ENCODE data around the gene SHROOM1.

Gene SHROOM1

DNA sequence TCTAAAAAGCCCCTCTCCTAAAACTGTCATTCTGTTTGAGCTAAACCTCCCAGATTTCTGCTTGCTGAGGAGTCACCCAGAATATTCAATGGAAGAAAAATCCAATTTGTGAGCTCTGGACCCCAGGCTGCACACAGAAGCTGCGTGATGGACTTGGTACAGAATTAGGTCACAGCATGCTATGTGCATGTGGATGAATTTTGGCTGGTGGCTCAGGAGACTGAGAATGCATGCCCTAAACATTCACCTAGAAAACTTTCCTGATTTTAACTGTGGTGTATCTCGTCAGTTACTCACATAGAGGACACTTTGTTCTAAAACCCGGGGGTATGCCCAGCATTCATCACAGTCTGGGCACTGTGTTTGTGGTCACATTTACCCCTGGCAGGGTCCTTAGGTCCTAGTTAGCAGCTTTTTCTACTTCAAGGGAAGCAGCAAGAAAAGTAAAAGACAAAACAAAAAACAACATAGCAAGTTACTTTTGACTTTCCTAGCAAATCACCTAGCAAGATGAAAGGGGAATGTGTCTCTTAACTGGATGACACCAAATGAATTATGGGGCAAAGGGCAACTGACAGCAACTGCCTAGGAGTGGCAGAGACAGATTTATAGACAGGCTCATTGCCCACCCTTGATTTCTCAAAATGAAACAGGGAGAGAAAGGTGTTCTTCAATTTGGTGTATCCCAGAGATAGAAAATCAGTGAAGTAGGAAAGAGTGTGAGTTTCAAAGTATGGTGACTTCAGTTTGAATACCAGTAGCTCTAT, 8.3 kb upstream of the SHROOM1 start:
- no peak overlapping the region for H3K4me3 ChIP-seq (ENCODE audit: low read length)
- TF ChIP-seq ZNF274 (IDR thresholded peaks at IDR 0.05; ENCODE audit: low read depth, low read length) = no peak

DNA sequence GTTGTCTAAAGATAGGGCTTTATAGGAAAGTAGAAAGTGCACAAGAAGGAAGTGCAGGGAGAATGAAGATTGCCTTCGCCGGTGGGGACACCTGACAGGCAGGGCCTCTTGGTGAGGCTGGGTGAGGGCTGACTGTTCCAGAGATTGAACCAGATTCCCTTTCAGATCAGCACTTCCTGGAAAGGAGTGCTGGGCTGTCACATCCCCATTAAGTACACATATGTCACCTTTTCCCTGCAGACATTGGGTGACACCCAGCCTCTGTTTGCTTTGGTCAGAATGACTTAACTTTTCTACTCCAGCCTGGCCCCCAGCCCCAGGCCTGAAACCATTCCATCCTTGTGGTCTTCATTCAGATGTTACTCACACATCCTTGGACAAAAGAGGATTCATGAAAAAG, 7.4 kb upstream of the SHROOM1 start:
- TF ChIP-seq ZNF274 (IDR thresholded peaks at IDR 0.05; ENCODE audit: low read depth, low read length) = no peak
- no peak overlapping the region for H3K4me3 ChIP-seq (ENCODE audit: low read length)

DNA sequence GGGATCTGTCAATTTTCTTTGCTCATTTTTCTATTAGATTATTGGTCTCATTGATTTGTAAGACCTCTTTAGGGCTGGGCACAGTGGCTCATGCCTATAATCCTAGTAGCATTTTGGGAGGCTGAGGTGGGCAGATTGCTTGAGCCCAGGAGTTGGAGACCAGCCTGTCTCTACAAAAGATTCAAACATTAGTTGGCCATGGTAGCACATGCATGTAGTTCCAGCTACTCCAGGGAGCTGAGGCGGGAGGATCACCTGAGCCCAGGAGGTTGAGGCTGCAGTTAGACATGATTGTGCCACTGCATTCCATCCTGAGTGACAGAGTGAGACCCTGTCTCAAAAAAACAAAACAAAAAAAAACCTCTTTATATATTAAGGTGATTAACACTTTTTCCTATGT, 6.4 kb upstream of the SHROOM1 start:
- TF ChIP-seq ZNF274 (IDR thresholded peaks at IDR 0.05; ENCODE audit: low read depth, low read length) = no peak
- no peak overlapping the region for H3K4me3 ChIP-seq (ENCODE audit: low read length)

DNA sequence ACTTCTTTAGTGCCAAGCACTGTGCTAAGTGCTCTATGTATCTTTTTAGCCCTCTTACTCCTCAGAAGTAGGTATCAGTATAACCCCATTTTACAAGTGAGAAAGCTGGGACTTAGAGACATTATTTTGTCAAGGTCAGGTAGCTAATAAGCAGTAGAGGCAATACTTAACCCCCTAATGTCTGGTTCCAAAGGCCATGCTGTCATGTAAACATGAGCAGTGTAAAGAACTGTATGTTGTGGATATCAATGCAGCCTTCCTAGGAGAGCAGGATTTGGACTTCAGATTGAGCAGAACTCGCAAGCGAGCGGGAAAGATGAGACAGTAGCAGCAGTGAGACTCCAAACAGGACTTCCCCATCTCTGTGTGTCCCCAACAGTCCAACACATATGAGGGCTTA, 3.6 kb upstream of the SHROOM1 start:
- no peak for TF ChIP-seq ZNF274 (IDR thresholded peaks at IDR 0.05; ENCODE audit: low read depth, low read length)
- H3K4me3 ChIP-seq (ENCODE audit: low read length) = no peak overlapping the region

DNA sequence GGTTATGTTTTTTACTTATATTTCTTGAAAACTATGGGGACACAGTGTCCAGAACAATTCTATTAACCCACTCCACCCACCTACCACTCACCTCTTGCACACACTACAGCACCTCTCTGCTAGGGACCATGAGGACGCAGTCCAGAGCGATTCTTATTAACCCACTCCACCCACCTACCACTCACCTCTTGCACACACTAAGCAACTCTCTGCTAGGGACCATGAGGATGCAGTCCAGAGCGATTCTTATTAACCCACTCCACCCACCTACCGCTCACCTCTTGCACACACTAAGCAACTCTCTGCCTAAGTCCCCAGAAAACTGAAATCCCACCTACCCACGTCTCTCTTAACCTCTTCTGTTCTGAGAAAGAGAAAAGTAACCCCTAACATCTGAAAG, 2.2 kb upstream of the SHROOM1 start:
- no peak for TF ChIP-seq ZNF274 (IDR thresholded peaks at IDR 0.05; ENCODE audit: low read depth, low read length)

DNA sequence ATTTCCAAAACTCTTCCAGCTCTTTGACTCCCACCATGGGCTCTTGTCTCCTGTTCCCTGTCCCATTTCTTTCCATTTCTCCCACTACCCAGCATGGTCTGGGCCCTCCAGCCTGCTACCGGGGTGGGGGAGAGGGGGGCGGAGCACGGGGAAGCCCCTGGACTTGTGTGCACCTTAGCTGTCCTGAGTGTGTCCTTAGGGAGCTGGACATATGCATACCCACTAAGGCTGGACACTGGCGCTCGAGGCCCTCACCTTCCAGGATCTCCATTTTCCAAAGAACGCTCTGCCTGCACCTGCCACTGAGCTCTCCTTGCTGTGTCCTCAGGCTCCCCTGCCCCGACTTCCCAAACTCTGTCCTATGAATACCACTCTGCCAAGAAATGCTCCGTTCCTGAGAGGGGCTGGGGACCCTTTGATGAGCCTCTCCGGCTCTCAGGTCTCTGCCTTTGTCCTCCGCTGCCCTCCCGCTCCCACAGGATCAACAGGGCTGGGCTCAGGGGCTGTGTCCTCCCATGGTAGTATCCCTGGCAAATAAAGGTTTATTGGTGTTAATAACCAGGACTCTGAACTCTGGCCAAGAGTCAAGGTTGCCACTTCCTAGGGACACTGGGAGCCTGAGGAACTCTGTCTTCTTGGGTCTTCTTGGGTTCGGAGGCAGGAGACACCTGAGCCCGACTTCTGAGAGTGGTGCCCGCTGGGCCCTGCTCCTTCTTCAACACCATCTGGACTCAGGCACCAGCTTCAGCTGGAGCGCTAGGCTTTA, 831 bp upstream of the SHROOM1 start:
- peak overlapping the region; percentile 70; the same call in 1 of the 2 replicates for H3K4me3 ChIP-seq (ENCODE audit: low read length)
- TF ChIP-seq ZNF274 (IDR thresholded peaks at IDR 0.05; ENCODE audit: low read depth, low read length) = no peak

More for the DNA sequence above, 2.2 kb upstream of the SHROOM1 start:
- H3K4me3 ChIP-seq (ENCODE audit: low read length) = no peak overlapping the region

DNA sequence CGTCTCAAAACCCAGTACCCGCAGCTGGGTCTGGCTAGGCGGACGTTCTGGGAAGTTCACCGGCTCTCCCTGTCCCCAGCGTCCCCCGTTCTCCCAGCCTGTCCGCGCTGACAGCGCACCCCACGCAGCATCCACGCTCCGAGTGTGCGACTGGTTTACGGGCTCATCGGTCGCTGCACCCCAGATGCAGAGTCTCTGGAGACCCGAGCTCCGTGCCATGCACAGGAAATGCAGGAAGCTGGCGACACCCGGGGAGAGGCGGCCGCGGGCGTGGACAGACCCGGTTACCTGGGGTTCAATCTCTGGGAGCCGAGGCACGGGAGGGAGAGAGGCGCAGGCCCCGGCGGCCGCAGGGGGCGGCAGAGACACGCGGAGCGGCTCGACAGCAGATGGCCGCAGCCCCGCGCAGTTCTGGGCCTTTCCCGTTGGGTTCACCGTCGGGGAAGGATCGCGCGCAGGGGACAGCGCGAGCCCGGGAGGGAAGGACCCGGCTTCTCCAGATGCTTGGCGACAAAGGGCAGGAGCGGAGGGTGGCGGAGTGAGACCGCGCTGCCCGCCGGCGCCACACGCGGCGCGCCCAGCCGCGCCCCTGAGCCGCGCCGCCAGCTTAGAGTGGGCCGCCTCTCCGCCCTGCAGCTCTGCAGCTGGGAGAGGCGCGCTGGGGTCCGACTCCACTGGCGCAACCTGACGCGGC, 558 bp downstream of the SHROOM1 start:
- no peak for TF ChIP-seq ZNF274 (IDR thresholded peaks at IDR 0.05; ENCODE audit: low read depth, low read length)
- H3K4me3 ChIP-seq (ENCODE audit: low read length) = peak overlapping the region; percentile 70; the same call in 1 of the 2 replicates

DNA sequence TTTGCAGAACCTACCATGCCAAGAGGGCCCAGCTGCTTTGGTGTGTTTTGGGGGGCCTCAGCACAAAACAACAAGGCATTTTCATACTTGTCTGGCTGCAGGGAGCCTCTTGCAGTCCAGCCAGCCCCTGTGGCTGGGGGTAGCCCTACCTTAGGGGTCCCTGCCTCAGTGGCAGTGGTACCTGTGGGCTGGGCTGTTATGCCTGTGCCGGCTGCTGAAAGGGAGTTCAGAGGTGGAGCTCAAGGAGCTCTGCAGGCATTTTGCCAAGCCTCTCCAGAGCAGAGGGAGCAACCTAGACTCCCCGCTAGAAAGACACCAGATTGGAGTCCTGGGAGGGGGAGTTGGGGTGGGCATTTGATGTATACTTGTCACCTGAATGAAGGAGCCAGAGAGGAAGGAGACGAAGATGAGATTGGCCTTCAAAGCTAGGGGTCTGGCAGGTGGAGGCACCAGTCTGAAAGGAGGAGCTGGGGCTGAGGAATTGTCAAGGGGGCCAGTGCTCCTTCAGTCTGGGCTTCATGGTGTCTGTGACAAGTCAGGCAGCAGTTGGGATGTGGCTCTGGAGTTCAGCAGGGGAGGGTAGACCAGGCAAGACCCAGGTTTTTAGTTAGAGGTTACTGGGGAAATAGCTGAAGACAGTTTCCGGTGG, 1.5 kb downstream of the SHROOM1 start:
- H3K4me3 ChIP-seq (ENCODE audit: low read length) = no peak overlapping the region
- no peak for TF ChIP-seq ZNF274 (IDR thresholded peaks at IDR 0.05; ENCODE audit: low read depth, low read length)

DNA sequence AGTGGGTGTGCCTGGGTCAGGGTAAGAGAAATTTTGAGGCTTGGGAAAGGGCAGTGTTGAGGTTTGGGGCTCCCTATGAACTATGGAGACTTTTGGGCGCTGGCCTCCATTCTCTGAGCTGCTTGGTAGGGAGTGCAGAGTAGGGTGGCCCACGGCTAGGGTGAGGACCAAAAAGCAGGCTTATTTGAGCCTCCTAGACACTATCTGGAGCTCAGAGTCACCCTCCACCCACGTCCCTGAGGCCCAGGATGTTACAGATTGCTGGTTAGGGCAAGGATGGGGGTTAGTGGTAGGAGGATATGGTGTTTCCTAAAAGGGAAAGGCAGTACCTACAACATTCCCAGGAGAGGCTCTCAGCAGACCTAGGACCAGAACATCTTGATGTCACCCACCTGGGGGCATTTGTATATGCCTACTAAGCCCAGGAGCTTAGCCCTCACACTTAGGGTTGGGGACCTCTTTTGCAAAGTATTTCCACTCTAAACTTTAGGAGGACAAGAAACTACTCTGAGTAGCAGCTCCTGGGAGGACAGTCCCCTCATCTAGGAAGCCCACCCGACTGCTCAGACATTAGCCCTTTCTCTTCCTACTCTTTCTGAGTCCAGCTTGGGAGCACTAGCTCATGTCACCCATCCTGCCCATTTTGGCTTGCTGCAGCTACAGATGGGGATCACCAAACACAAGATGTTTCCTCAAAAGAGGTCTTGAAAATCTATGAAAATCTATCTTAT, 2.3 kb downstream of the SHROOM1 start:
- no peak overlapping the region for H3K4me3 ChIP-seq (ENCODE audit: low read length)
- TF ChIP-seq ZNF274 (IDR thresholded peaks at IDR 0.05; ENCODE audit: low read depth, low read length) = no peak

DNA sequence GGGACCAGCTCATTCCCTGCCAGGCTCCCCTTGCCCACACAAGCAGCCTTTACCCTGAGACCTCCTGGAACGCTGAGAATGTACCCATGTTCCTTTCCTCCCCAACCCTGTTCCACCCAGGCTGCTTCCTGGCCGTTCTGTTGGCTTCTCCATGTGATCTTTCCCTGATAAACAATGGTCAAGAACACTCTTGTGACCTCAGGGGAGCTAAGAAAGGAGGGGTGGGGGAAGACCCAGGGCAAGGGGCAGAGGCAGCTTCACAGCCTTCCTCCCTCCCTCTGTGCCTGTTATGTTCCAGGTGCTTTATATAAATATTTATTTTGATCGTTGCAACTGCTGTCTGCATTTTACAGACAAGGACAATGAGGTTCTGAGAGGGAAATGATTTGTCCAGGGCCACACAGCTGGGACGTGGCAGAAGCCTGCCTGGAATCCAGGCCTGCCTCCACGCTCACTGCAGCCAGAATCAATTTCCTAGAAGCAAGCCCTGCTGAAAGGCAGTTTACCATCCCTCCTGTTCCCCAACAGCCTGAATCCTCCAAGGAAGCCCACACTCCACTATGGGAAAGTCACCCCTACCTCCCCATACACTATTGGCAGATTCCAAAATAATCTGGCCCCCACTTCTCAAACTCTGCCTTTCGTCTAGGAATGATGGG, 3.9 kb downstream of the SHROOM1 start:
- no peak overlapping the region for H3K4me3 ChIP-seq (ENCODE audit: low read length)
- no peak for TF ChIP-seq ZNF274 (IDR thresholded peaks at IDR 0.05; ENCODE audit: low read depth, low read length)

DNA sequence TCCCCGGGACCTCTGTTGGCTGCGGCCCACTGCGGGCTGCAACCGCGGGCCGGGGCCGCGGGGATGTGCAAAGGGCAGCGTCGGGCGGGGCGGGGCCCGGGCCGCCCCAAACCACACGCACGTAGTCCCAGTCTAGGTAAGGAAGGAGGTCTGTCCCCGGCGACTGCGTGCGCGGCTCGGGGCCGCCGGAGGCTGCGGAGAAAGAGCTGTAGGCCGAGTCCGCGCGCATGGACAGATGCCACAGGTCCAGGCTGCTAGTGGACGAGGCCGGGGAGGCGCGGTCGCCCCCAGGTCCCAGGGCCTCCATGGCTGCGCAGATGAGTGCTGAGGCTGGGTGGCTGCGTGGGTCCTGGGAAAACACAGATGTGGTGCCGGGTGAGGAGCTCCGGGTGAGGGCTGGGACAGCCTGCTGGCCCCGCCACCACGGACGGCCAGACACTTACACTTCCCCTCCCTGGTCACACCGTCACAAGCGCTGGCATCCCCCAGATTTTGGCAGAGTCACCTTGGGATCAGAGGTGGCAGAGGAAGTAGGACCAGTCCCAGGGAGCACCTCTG, 4.5 kb downstream of the SHROOM1 start:
- peak overlapping the region; percentile 17; the same call in 1 of the 2 replicates for H3K4me3 ChIP-seq (ENCODE audit: low read length)

DNA sequence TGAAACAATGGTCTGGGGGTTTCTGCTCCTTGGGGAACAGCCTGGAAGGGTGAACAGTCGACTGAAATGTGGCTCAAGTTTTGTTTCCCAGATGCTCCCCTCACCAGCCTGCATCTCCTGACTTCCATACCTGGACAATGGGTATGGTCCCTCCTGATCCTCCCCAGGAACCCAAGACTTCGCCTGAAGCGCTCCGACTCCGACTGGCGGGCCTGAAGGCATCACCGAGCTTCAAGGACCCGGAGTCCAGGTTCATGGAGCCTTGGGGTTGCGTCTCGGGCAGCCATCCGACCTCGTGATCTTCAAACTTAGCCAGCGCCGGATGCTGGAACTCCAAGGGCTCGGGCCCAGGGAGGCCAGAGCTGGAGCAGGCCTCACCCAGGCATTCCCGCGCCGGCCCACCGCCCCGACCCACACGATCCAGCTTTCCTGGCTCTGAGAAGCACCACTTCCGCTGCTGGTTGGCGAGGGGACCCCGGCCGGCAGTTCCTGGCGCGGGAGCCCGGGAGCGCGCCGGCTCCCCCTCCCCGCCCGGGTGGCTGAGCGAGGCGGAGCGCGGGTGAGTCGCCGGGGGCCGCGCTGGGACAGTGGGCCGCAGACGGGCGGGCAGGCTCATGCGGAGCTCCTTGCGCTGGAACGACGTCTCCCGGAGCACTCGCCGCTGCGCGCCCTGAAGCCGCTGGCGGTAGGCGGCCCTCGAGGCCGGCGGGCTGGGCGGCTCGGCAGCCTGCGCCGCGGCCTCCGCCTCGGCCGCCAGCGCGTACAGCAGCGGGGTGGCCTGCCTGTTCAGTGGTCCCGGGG, 5.2 kb downstream of the SHROOM1 start:
- no peak for TF ChIP-seq ZNF274 (IDR thresholded peaks at IDR 0.05; ENCODE audit: low read depth, low read length)
- H3K4me3 ChIP-seq (ENCODE audit: low read length) = peak overlapping the region; percentile 17; the same call in 1 of the 2 replicates

More for the DNA sequence above, 4.5 kb downstream of the SHROOM1 start:
- no peak for TF ChIP-seq ZNF274 (IDR thresholded peaks at IDR 0.05; ENCODE audit: low read depth, low read length)
